Subcutaneous adipose tissue (tissue), 4 donors: ENCODE results near the gene ASIC1. TPM values are rescaled to one million over a fixed set of nuclear protein-coding genes. Genes with fewer than 3 reads are reported as not detected.

Source experiments
- total RNA-seq, 4 donors: library from RNA; depleted of rRNA; stranded (reverse); fragments of >200 nt; gene quantifications; one replicate each; pipeline ENCODE4 v1.1.0, GENCODE V29; 2016
- TF ChIP-seq, protein P1 (sequence below): fragments of 450-650 bp; IDR thresholded peaks from one replicate; pipeline ENCODE4 v1.5.1; 2016; ENCODE audit warnings: low read depth, mild to moderate bottlenecking, control low read depth, antibody characterized with exemption, moderate library complexity

The ASIC1 gene
- total RNA-seq, 4 donors from 2014 or later = 0.38 to 3.1 (median 1.0) TPM

DNA sequence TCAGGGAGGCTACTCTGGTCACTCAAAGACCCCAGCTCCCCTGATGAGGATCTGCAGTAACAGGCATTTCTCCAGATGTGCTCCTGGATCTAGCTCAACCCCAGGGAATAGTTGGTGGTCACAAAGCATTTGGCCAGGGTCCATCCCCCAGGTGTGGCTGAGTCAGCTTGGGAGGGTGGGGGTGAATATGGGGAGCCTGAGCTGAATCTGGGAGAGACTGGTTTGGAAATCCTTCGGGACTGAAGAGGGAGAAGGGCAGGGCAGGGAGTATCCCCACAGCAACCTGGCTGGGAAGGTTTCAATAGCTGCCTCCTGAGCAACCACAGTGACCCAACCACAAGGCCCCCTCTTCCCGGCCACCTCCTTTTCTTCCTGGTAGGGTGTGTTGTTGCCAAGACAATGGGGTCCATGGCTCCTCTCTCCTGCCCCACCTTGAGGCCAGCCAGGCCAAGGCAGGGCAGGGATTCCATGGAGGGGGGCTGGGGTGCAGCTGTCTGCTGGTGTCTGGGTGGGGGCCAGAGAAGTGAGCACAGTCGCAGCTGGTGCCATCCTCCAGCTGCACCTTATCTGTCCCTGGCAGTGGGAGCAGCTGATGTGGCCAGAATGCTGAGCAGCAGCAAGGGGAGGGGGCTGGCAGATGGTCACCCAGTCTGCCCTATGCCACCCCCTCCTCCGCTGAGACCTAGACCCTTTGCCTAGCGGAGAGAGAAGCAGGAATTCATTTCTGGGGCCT lies 5.5 kb downstream of the ASIC1 start:
- TF ChIP-seq, protein P1, sequence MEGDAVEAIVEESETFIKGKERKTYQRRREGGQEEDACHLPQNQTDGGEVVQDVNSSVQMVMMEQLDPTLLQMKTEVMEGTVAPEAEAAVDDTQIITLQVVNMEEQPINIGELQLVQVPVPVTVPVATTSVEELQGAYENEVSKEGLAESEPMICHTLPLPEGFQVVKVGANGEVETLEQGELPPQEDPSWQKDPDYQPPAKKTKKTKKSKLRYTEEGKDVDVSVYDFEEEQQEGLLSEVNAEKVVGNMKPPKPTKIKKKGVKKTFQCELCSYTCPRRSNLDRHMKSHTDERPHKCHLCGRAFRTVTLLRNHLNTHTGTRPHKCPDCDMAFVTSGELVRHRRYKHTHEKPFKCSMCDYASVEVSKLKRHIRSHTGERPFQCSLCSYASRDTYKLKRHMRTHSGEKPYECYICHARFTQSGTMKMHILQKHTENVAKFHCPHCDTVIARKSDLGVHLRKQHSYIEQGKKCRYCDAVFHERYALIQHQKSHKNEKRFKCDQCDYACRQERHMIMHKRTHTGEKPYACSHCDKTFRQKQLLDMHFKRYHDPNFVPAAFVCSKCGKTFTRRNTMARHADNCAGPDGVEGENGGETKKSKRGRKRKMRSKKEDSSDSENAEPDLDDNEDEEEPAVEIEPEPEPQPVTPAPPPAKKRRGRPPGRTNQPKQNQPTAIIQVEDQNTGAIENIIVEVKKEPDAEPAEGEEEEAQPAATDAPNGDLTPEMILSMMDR = no peak

DNA sequence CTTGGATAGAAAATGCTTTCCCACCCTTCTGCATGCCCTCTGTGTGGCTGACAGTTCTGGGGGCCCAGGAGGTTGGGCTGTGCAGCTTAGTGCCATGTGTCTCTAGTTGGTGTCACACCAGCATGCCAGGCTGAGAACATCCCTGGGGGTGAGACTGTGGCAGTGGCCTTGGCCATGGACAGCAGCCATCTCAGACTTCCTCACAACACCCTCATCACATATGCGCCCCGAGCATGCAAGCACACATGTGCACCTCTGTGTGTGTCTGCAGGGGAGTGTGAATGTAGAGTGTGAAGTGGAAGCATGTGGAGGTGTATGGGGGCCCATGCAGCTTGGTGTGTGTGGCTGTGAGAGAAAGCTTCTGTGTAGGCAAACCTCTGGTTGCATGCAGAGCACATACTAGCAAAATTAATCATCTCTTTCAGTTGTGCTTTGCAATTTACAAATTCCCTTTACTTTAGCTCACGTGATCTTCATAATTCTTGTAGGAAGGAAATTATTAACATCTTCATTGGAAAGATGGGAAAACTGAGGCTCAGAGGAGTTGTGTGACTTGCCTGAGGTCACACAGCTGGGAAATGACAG lies 8.4 kb downstream of the ASIC1 start:
- TF ChIP-seq, protein P1 = no peak

DNA sequence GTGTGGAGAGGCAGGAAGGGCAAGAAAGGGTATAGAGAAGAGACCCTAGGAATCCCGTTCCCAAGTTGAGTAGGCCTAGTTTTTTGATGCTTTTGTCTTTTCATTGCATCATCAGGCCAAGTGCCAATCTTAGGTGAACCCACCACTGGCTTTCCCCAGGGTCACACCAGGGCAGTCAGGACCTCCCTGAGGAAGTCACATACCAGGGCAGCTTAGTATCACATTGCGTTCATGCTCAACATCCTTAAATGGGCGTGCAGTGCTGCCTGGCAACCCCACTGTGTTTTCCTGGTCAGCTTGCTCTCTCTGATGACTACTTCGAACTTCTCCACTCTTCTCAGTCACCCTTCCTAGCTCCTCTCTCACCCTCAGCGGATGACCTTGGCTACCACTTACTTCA lies 9.0 kb downstream of the ASIC1 start:
- TF ChIP-seq, protein P1 = no peak

DNA sequence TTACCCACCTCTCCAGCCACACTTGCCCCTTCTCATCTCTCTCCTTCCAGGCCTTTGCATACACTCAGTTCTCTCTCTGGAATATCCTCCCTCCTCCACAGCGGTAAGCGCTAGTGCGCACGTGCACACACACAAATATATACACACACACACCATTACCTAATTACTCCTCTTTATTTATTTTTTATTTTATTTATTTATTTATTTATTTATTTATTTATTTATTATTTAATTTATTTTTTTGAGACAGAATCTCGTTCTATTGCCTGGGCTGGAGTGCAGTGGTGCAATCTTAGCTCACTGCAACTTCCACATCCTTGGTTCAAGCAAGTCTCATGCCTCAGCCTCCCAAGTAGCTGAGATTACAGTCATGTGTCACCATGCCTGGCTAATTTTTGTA lies 11.7 kb downstream of the ASIC1 start:
- TF ChIP-seq, protein P1 = no peak

DNA sequence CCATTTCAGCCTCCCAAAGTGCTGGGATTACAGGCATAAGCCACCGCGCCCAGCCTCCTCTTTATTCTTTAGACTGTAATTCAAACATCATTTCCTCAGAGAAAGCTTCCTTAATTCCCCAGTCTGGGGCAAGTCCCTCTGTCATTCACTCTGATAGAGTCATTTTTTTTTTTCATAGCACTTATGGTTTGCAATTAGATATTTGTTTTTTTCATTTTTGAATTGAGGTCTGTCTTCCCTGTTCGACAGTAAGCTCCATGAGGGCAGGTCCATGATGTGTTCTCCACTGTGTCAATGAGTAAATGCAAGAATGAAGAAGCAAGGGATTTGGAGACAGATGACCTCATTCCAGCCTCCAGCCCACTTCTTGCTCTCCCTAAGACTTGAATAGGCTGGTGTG lies 12.1 kb downstream of the ASIC1 start:
- TF ChIP-seq, protein P1 = no peak

DNA sequence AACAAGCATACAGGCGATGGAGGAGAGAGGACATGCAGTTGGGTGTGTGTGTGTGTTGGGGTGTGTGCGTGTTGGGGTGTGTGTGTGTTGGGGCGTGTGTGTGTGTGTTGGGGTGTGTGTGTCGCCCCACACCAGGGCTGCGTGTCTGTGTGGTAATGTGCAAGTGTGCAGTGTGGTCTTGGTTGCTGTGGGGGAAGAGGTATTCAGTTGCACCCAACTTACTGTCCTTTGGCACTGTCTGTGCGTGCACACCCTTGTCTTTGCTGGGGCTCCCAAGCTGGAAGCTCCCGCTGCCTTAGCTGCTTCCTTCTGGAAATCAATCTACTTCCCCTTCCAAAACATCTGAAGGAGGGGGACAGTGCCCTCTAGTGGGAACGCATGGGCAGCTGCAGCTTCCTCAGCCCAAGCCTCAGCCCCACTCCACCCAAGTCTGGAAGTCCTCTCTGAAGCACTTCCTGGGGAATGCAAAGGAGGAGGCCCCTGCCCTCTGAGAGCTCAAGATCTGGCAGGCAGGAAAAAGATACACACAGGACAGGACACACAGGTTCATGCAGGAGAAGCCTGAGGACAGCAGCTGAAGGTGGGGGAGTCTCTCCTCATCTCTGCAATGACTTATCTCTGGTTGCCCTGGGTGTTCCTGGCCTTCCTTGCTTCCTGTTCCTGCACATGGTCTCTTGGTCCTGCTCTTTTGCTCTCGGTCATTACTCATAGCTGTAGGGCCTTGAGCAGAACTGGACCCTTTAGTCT lies 13.1 kb downstream of the ASIC1 start:
- TF ChIP-seq, protein P1 = no peak
